B cell (primary cell): ENCODE results near the gene DPYD.

Experiments used
- EZH2 ChIP-seq: IDR thresholded peaks from 2 replicates; pipeline ENCODE4 v1.6.1; 2012; ENCODE audit warnings: borderline replicate concordance, low read depth, mild to moderate bottlenecking, moderate library complexity, low read length; ENCODE audit not compliant: insufficient read depth, poor library complexity, severe bottlenecking
- TF ChIP-seq, protein P1 (sequence below): fragments of 200-600 bp; IDR thresholded peaks from one replicate; pipeline ENCODE4 v1.8.0; 2022; ENCODE audit warnings: antibody characterized with exemption, mild to moderate bottlenecking

DNA sequence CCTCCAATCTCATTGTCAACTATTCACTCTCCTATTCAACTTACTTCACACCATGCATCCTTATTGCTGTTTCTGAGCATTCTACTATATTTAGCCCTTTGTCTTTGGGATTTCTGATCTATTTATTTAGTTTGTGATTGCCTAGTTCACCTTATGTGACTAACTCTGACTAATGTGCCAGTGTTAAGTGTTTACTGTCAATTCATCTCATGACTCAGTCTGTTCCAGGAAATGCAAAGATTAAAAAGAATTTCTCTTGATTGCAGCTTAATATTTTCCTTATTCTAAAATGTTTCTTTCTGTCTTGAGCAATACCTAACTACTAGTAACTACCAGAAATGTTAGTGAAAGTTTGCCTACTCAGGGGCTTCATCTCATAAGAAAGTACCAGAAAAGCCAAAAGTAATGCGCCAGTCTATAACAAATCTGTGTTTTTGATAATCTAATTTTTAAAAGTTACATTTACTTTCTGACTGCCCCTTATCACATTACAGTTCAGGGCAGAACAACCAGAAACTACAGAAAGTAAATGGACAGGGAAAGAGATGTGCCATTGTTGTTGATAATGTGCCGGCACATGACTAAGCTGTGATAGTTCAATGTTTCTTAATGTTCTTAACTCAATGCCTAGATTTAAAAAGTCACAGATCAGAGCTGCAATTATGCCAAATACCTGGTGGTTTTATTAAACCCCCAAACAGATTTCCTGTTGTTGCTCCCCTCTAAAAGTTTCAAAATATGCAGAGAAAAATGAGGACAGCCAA is 642.8 kb downstream of the DPYD start:
- TF ChIP-seq, protein P1, sequence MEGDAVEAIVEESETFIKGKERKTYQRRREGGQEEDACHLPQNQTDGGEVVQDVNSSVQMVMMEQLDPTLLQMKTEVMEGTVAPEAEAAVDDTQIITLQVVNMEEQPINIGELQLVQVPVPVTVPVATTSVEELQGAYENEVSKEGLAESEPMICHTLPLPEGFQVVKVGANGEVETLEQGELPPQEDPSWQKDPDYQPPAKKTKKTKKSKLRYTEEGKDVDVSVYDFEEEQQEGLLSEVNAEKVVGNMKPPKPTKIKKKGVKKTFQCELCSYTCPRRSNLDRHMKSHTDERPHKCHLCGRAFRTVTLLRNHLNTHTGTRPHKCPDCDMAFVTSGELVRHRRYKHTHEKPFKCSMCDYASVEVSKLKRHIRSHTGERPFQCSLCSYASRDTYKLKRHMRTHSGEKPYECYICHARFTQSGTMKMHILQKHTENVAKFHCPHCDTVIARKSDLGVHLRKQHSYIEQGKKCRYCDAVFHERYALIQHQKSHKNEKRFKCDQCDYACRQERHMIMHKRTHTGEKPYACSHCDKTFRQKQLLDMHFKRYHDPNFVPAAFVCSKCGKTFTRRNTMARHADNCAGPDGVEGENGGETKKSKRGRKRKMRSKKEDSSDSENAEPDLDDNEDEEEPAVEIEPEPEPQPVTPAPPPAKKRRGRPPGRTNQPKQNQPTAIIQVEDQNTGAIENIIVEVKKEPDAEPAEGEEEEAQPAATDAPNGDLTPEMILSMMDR: no peak
- TF ChIP-seq EZH2: no peak
